ENCODE measurements around the gene OR2Y1.

The OR2Y1 gene

GRCh38 chr5:180699042-180699441 lies 40.8 kb downstream of the OR2Y1 start:
- Histone ChIP-seq H4K20me1 (ENCODE audit: insufficient read depth) (no peaks in the 10 kb centered on the region), H3K4me3 (IDR thresholded peaks at IDR 0.05; ENCODE audit: insufficient read depth, low read depth, low read length) (no peak overlapping the region), H3K27me3 (ENCODE audit: insufficient read depth, low read depth) (no peaks in the 10 kb centered on the region), H3K79me2 (ENCODE audit: insufficient read depth, low read depth) (no peaks in the 10 kb centered on the region), H3K4me1 (ENCODE audit: low read depth, poor library complexity, severe bottlenecking) (no peaks in the 10 kb centered on the region), H3K27ac (no peak overlapping the region), H3K36me3 (ENCODE audit: insufficient read depth) (no peaks in the 10 kb centered on the region), H3K4me2 (no peak overlapping the region), H2AFZ (ENCODE audit: low read depth) (no peak overlapping the region), H3K9ac (no peak overlapping the region)
- TF ChIP-seq CTCF (conservative IDR thresholded peaks at IDR 0.05; ENCODE audit: low read depth, low read length): no peak

- Histone ChIP-seq H2AFZ (ENCODE audit: low read depth) (no peak overlapping the region), H3K4me3 (IDR thresholded peaks at IDR 0.05; ENCODE audit: insufficient read depth, low read depth, low read length) (no peak overlapping the region), H3K27ac (no peak overlapping the region), H4K20me1 (ENCODE audit: insufficient read depth) (no peaks in the 10 kb centered on the region), H3K36me3 (ENCODE audit: insufficient read depth) (no peaks in the 10 kb centered on the region), H3K27me3 (ENCODE audit: insufficient read depth, low read depth) (no peaks in the 10 kb centered on the region), H3K9ac (no peak overlapping the region), H3K4me2 (no peak overlapping the region), H3K4me1 (ENCODE audit: low read depth, poor library complexity, severe bottlenecking) (no peaks in the 10 kb centered on the region), H3K79me2 (ENCODE audit: insufficient read depth, low read depth) (no peaks in the 10 kb centered on the region)
- TF ChIP-seq CTCF (conservative IDR thresholded peaks at IDR 0.05; ENCODE audit: low read depth, low read length): no peak
Observed at GRCh38 chr5:180696116-180696515, 43.7 kb downstream of the OR2Y1 start.

- H3K79me2 ChIP-seq (ENCODE audit: insufficient read depth, low read depth): no peaks in the 10 kb centered on the region
- no peak overlapping the region for H3K4me3 ChIP-seq (IDR thresholded peaks at IDR 0.05; ENCODE audit: insufficient read depth, low read depth, low read length)
- H3K4me1 ChIP-seq (ENCODE audit: low read depth, poor library complexity, severe bottlenecking): no peaks in the 10 kb centered on the region
- H3K4me2 ChIP-seq: no peak overlapping the region
- no peak for TF ChIP-seq CTCF (conservative IDR thresholded peaks at IDR 0.05; ENCODE audit: low read depth, low read length)
- no peaks in the 10 kb centered on the region for H3K27me3 ChIP-seq (ENCODE audit: insufficient read depth, low read depth)
- no peak overlapping the region for H3K27ac ChIP-seq
- H4K20me1 ChIP-seq (ENCODE audit: insufficient read depth): no peaks in the 10 kb centered on the region
- H2AFZ ChIP-seq (ENCODE audit: low read depth): no peak overlapping the region
- no peak overlapping the region for H3K9ac ChIP-seq
- H3K36me3 ChIP-seq (ENCODE audit: insufficient read depth): no peaks in the 10 kb centered on the region
Observed at GRCh38 chr5:180692429-180692828, 47.4 kb downstream of the OR2Y1 start.

GRCh38 chr5:180691046-180691445 lies 48.8 kb downstream of the OR2Y1 start:
- H3K27me3 ChIP-seq (ENCODE audit: insufficient read depth, low read depth): no peaks in the 10 kb centered on the region
- no peak overlapping the region for H3K9ac ChIP-seq
- H2AFZ ChIP-seq (ENCODE audit: low read depth): no peak overlapping the region
- H3K4me2 ChIP-seq: no peak overlapping the region
- no peaks in the 10 kb centered on the region for H3K79me2 ChIP-seq (ENCODE audit: insufficient read depth, low read depth)
- no peak overlapping the region for H3K27ac ChIP-seq
- no peaks in the 10 kb centered on the region for H4K20me1 ChIP-seq (ENCODE audit: insufficient read depth)
- H3K36me3 ChIP-seq (ENCODE audit: insufficient read depth): no peaks in the 10 kb centered on the region
- no peaks in the 10 kb centered on the region for H3K4me1 ChIP-seq (ENCODE audit: low read depth, poor library complexity, severe bottlenecking)
- no peak for TF ChIP-seq CTCF (conservative IDR thresholded peaks at IDR 0.05; ENCODE audit: low read depth, low read length)
- no peak overlapping the region for H3K4me3 ChIP-seq (IDR thresholded peaks at IDR 0.05; ENCODE audit: insufficient read depth, low read depth, low read length)

- Histone ChIP-seq H3K27me3 (ENCODE audit: insufficient read depth, low read depth) (no peaks in the 10 kb centered on the region), H3K27ac (no peak overlapping the region), H4K20me1 (ENCODE audit: insufficient read depth) (no peaks in the 10 kb centered on the region), H3K36me3 (ENCODE audit: insufficient read depth) (no peaks in the 10 kb centered on the region), H3K4me1 (ENCODE audit: low read depth, poor library complexity, severe bottlenecking) (no peaks in the 10 kb centered on the region), H3K4me2 (no peak overlapping the region), H3K9ac (no peak overlapping the region), H3K4me3 (IDR thresholded peaks at IDR 0.05; ENCODE audit: insufficient read depth, low read depth, low read length) (no peak overlapping the region), H3K79me2 (ENCODE audit: insufficient read depth, low read depth) (no peaks in the 10 kb centered on the region), H2AFZ (ENCODE audit: low read depth) (no peak overlapping the region)
- no peak for TF ChIP-seq CTCF (conservative IDR thresholded peaks at IDR 0.05; ENCODE audit: low read depth, low read length)
Observed at GRCh38 chr5:180690562-180690961, 49.3 kb downstream of the OR2Y1 start.

Data from KMS-11 (cell line).